ENCODE data around the gene NRG2. TPM values are rescaled to one million over a fixed set of nuclear protein-coding genes. Genes with fewer than 3 reads are reported as not detected.

Gene NRG2
- total RNA-seq, 1 experiment from 2014 or later, result 0.91 TPM

- no peak for ATAC-seq
- Histone ChIP-seq H4K20me1 (ENCODE audit: insufficient read depth) (no peaks in the 10 kb centered on the region), H3K4me1 (ENCODE audit: control insufficient read depth in 1 of 2, insufficient read depth in 2 of 2, low read length in 2 of 2) (peaks cover 20 to 43% of the 10 kb centered on the region in 2 experiments), H3K9me3 (ENCODE audit: control insufficient read depth in 1 of 2, insufficient read depth in 1 of 2, low read depth in 1 of 2, low read length in 2 of 2) (no peaks in the 10 kb centered on the region), H3K36me3 (ENCODE audit: control insufficient read depth in 1 of 2, insufficient read depth in 2 of 2, low read length in 2 of 2) (no peaks in the 10 kb centered on the region), H3K79me2 (ENCODE audit: insufficient read depth, low read length) (no peaks in the 10 kb centered on the region), H2AFZ (ENCODE audit: low read depth, low read length, poor library complexity, severe bottlenecking) (no peak overlapping the region), H3K9ac (ENCODE audit: low read length) (no peak overlapping the region), H3K4me3 (replicated peaks in 1 of 2; ENCODE audit: low read depth in 1 of 2, low read length in 2 of 2) (no peak overlapping the region), H3K9me2 (ENCODE audit: insufficient read depth) (no peaks in the 10 kb centered on the region), H3K27me3 (ENCODE audit: insufficient read depth, low read length) (no peaks in the 10 kb centered on the region), H3K4me2 (ENCODE audit: low read length) (peak overlapping the region; percentile 27; the same call in 1 of the 2 replicates), H3K27ac (ENCODE audit: low read depth, low read length) (no peak overlapping the region)
- intact Hi-C loops (cut with micrococcal nuclease), result no loop called here
- no peak for TF ChIP-seq EGR1 (IDR thresholded peaks at IDR 0.05; ENCODE audit: low read depth)
- no peak for DNase-seq (ENCODE audit: low read depth, low spot score)
- BruUV-seq (replicated peaks), result no TSS peak
- ChIA-PET CTCF (interaction anchor here (5.8 kb wide), 1 partner anchor 14 kb away, joined by 38 read pairs; no protein-coding TSS in a partner anchor), POLR2A (no interaction called here), RAD21 (ENCODE audit: low non-redundant PET in 1 of 2, low total read pairs in 2 of 2, uncharacterized antibody in 2 of 2, unreplicated experiment in 2 of 2) (no interaction called here)
These were observed 60.7 kb downstream of the NRG2 start for GRCh38 chr5:139982157-139982974.

- ATAC-seq, result no peak
- no peak for TF ChIP-seq JUND (IDR thresholded peaks at IDR 0.05)
- no peak for TF ChIP-seq CTCF (IDR thresholded peaks at IDR 0.05 in 2 of 3, conservative IDR thresholded peaks at IDR 0.05 in 1 of 3; ENCODE audit: borderline replicate concordance in 1 of 3, insufficient read depth in 1 of 3, low read depth in 2 of 3, low read length in 2 of 3)
- no peak for TF ChIP-seq ELF1 (IDR thresholded peaks at IDR 0.05; ENCODE audit: borderline replicate concordance, low read depth)
- TF ChIP-seq ATF3 (IDR thresholded peaks at IDR 0.05), result no peak
- TF ChIP-seq SRF (IDR thresholded peaks at IDR 0.05; ENCODE audit: low read depth), result no peak
- no peak for TF ChIP-seq ZBTB33 (IDR thresholded peaks at IDR 0.05; ENCODE audit: extremely low read depth, insufficient replicate concordance, low read length)
- no peak for TF ChIP-seq EZH2 (IDR thresholded peaks at IDR 0.05)
- no peak for TF ChIP-seq REST (IDR thresholded peaks at IDR 0.05; ENCODE audit: low read depth)
- TF ChIP-seq ZFX (IDR thresholded peaks at IDR 0.05), result no peak
- TF ChIP-seq POLR2AphosphoS5 (IDR thresholded peaks at IDR 0.05; ENCODE audit: low read depth, low read length), result no peak
These were observed 62.3 kb downstream of the NRG2 start for GRCh38 chr5:139980765-139981164.

More at GRCh38 chr5:139980765-139981164, 62.3 kb downstream of the NRG2 start:
- ChIA-PET RAD21 (ENCODE audit: low non-redundant PET in 1 of 2, low total read pairs in 2 of 2, uncharacterized antibody in 2 of 2, unreplicated experiment in 2 of 2) (interaction anchor here in 1 of 2 experiments (1.4 kb wide), 1 partner anchor 12 kb away, joined by 3 read pairs; no protein-coding TSS in a partner anchor), POLR2A (no interaction called here), CTCF (interaction anchor here (5.8 kb wide), 1 partner anchor 12 kb away, joined by 38 read pairs; no protein-coding TSS in a partner anchor)
- H3K27ac ChIP-seq (ENCODE audit: low read depth, low read length), result no peak overlapping the region
- no peak overlapping the region for H3K9ac ChIP-seq (ENCODE audit: low read length)
- H3K4me1 ChIP-seq (ENCODE audit: control insufficient read depth in 1 of 2, insufficient read depth in 2 of 2, low read length in 2 of 2), result peaks cover 12 to 27% of the 10 kb centered on the region in 2 experiments
- no peak overlapping the region for H3K4me3 ChIP-seq (replicated peaks in 1 of 2; ENCODE audit: low read depth in 1 of 2, low read length in 2 of 2)
- DNase-seq (ENCODE audit: low read depth, low spot score), result no peak
- H3K9me3 ChIP-seq (ENCODE audit: control insufficient read depth in 1 of 2, insufficient read depth in 1 of 2, low read depth in 1 of 2, low read length in 2 of 2), result no peaks in the 10 kb centered on the region
- no peaks in the 10 kb centered on the region for H3K27me3 ChIP-seq (ENCODE audit: insufficient read depth, low read length)
- no peaks in the 10 kb centered on the region for H3K36me3 ChIP-seq (ENCODE audit: control insufficient read depth in 1 of 2, insufficient read depth in 2 of 2, low read length in 2 of 2)
- H2AFZ ChIP-seq (ENCODE audit: low read depth, low read length, poor library complexity, severe bottlenecking), result no peak overlapping the region
- intact Hi-C loops (cut with micrococcal nuclease), result no loop called here
- H4K20me1 ChIP-seq (ENCODE audit: insufficient read depth), result no peaks in the 10 kb centered on the region
- H3K9me2 ChIP-seq (ENCODE audit: insufficient read depth), result no peaks in the 10 kb centered on the region
- no peaks in the 10 kb centered on the region for H3K79me2 ChIP-seq (ENCODE audit: insufficient read depth, low read length)
- no peak overlapping the region for H3K4me2 ChIP-seq (ENCODE audit: low read length)
- BruUV-seq (replicated peaks), result no TSS peak
